ENCODE results near the gene OPHN1. TPM values are rescaled to one million over a fixed set of nuclear protein-coding genes. Genes with fewer than 3 reads are reported as not detected.
A peak's percentile ranks its signal among the peaks of the same experiment; 100 is the strongest.

OPHN1 gene
- total RNA-seq (1 to 10 TPM; 1.2 to 3.5 (median 2.5) TPM), polyA plus RNA-seq (1 to 10 TPM in 1 of 2 donors, under 1 TPM in 1; 0.61 to 1.4 TPM)

DNA sequence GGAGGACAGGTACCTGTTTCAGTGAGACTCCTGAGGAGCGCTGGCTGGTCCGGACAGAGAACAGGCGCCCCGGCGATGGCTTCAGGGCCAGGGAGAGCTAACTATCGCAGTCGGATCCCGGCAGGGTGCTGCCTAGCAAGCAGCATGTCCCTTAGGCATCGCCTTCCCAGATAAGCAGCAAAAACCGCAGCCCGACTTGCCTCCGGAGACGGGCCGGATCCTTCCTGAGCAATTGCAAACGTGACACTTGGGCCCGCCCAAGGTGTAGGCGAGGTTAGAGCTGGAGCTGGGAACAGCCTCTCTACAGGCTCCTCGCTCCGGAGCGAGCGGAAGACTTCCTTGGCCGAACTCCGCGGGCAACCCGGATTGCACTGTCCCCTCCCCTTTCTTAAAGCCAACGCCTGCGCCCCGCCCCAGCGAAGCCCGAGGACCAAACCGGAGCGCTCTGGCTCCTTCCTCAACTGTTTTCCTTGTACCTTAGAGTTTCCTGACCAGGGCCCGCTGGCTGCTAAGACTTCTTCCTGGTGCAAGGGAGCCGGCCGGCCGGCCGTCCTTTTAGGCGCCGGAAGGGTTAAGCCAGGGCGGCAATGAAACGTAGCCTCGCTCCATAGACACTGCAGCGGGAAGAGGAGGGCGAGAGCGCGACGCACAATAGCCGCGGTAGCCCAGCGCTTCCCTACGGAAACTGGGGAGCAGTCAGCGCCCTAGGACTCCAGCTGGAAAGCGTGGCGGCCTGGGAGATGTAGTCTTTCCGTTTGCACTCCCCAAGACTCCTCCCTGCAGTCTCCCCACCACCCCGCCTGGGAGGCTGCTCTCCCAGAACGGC is at the start of gene OPHN1:
TSS of gene OPHN1 (minus strand) at position 341 of the 826 bp plus-strand sequence. CDS start 475 bp downstream, outside the sequence.
- Histone ChIP-seq H3K4me1 (no peaks in the 10 kb centered on the region), H3K36me3 (no peaks in the 10 kb centered on the region), H3K27me3 (peaks cover 0 to 7% (median 0%) of the 10 kb centered on the region in 4 donors), H3K4me3 (peak within 1 kb of the TSS; percentile 19 to 56 (median 45)), H3K9me3 (no peaks in the 10 kb centered on the region), H3K27ac (peak within 1 kb of the TSS; percentile 18 to 68 (median 63))
- DNase-seq = peak; percentile 67 to 84 (median 73)
- no peak for TF ChIP-seq CTCF (IDR thresholded peaks at IDR 0.05)
- no peak for FAIRE-seq
- intact Hi-C loops (cut with DNase I) = no loop called here
- WGBS, 2 donors = 1 to 27% methylated on average over 56 to 57 of the region's 57 CpGs
- ATAC-seq = peak; percentile 89 to 95 (median 94)

- TF ChIP-seq CTCF (IDR thresholded peaks at IDR 0.05) = no peak
- no peak overlapping the region for H3K27ac ChIP-seq
- no peaks in the 10 kb centered on the region for H3K4me1 ChIP-seq
- DNase-seq = no peak
- WGBS, 2 donors = 77 to 94% methylated on average over 1 of the region's 1 CpG
- ATAC-seq = no peak
- intact Hi-C loops (cut with DNase I) = no loop called here
- H3K9me3 ChIP-seq = no peaks in the 10 kb centered on the region
- no peak overlapping the region for H3K4me3 ChIP-seq
- H3K36me3 ChIP-seq = no peaks in the 10 kb centered on the region
- FAIRE-seq = no peak
- H3K27me3 ChIP-seq = peaks cover 0 to 21% (median 0%) of the 10 kb centered on the region in 4 donors
Measured at GRCh38 chrX:68480969-68481368, 47.7 kb upstream of the OPHN1 start.

- FAIRE-seq = no peak
- ATAC-seq = no peak
- Histone ChIP-seq H3K9me3 (no peaks in the 10 kb centered on the region), H3K4me3 (no peak overlapping the region), H3K36me3 (no peaks in the 10 kb centered on the region), H3K27ac (no peak overlapping the region), H3K27me3 (no peaks in the 10 kb centered on the region), H3K4me1 (no peaks in the 10 kb centered on the region)
- 70 to 73% methylated on average over 4 of the region's 4 CpGs for WGBS, 2 donors
- no peak for DNase-seq
- intact Hi-C loops (cut with DNase I) = loop anchor here in 1 of 3 donors (10.0 kb wide), 1 partner anchor 260 kb away; no protein-coding TSS in a partner anchor
- TF ChIP-seq CTCF (IDR thresholded peaks at IDR 0.05) = no peak
Measured at GRCh38 chrX:68464796-68465195, 31.5 kb upstream of the OPHN1 start.

- Histone ChIP-seq H3K4me3 (no peak overlapping the region), H3K27ac (no peak overlapping the region), H3K27me3 (no peaks in the 10 kb centered on the region), H3K36me3 (no peaks in the 10 kb centered on the region), H3K4me1 (no peaks in the 10 kb centered on the region), H3K9me3 (no peaks in the 10 kb centered on the region)
- intact Hi-C loops (cut with DNase I) = loop anchor here in 1 of 3 donors (10.0 kb wide), 1 partner anchor 259 kb away; no protein-coding TSS in a partner anchor
- ATAC-seq = no peak
- DNase-seq = no peak
- no peak for TF ChIP-seq CTCF (IDR thresholded peaks at IDR 0.05)
- FAIRE-seq = no peak
- WGBS, 2 donors = 95 to 100% methylated on average over 1 of the region's 1 CpG
Measured at GRCh38 chrX:68463880-68464279, 30.6 kb upstream of the OPHN1 start.
